ENCODE data around the gene ASXL1. TPM values are rescaled to one million over a fixed set of nuclear protein-coding genes. Genes with fewer than 3 reads are reported as not detected.

The ASXL1 gene
- total RNA-seq, 1 experiment from 2014 or later = 22.7 TPM

DNA sequence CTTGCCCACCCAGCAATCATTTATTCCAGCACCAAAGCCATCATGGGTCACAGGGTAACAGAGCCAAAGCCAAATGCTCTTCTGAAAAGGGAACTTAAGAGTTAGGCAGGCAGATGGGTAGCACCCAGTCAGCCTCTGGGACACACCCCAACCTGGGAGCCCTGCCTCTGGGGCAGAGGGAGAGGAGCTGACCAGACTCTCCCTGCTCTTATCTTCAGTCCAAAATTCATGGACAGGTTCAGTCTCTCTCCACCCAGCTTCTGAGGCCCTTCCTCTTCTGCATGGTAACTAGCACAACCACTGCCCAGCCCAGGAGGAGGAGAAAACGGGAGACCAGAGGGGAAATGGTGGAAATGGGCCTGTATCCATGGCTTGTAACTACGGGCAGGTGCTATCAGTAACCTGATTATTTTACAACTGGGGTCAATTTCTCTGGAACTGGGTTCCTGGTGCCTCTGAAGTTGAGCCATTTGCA is 121.6 kb downstream of the ASXL1 start:
- TF ChIP-seq JAZF1 (CRISPR knock-in tag; IDR thresholded peaks at IDR 0.05) = no peak
- DNase-seq (ENCODE audit: low spot score) (no peak), ATAC-seq (no peak)
- CTCF ChIA-PET = interaction anchor here (1.8 kb wide), 1 partner anchor 9 kb away, joined by 4 read pairs; no protein-coding TSS in a partner anchor
- peak overlapping the region; percentile 44 for H3K27ac Mint-ChIP-seq
- POLR2A ChIA-PET = no interaction called here
- 0 out of 2 replicates have a peak overlapping the region, but pooled peaks have one; percentile 2 for H3K4me3 Mint-ChIP-seq
- no peaks in the 10 kb centered on the region for H3K36me3 Mint-ChIP-seq
- H3K9me3 Mint-ChIP-seq = no peaks in the 10 kb centered on the region
- H3K27me3 Mint-ChIP-seq (ENCODE audit: low read depth) = no peaks in the 10 kb centered on the region
- peaks cover 61% of the 10 kb centered on the region for H3K4me1 Mint-ChIP-seq

DNA sequence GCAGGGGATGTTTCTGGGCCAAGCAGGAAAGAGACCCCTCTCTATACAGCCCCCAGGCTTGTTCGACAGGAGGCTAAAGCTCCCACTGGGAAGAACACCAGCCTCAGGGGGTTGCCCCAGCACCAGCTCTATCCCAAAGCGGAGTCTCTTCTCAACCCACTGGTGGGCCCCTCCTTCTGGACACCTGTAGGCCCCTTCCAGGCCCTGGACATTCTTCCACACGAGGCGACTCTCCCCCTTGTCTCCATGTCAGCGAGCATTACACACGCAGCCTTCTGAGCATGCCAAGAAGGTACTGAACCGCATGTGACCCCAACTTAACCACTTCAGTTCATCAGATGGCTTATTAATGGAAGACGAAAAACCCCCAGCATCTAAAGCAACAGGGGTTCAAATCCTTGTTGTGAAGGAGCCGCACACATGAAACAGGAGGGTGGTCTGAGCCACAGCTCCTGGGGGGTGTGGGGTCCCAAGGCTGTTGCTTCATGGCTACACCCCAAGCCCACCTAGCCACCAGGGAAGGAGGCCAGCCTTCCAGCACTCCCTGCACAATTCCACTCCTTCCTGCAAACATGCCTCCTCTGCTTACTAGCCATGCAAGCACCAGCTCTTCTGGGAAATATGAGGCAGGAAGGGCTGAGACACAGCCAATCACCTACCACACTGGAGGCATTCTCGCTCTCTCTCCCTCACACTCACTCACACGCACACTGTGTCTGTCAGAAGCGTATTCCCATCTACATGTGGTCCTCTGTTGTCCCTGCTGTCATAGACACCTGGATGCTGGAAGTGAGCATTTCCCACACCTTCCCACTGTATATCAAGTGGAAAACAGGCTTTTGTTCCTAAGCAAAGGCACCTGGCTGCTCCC is 122.5 kb downstream of the ASXL1 start:
- peaks cover 4% of the 10 kb centered on the region; the same call in 1 of the 2 replicates for H3K27me3 Mint-ChIP-seq (ENCODE audit: low read depth)
- ChIA-PET CTCF (interaction anchor here (0.6 to 1.8 kb wide), 5 partner anchors 10 to 42 kb away, joined by 3 to 4 read pairs (median 4); no protein-coding TSS in a partner anchor), POLR2A (interaction anchor here (1.4 kb wide), 1 partner anchor 122 kb away, joined by 4 read pairs; no protein-coding TSS in a partner anchor)
- no peak for ATAC-seq
- H3K4me1 Mint-ChIP-seq = peaks cover 60% of the 10 kb centered on the region
- H3K27ac Mint-ChIP-seq = no peak overlapping the region
- H3K36me3 Mint-ChIP-seq = no peaks in the 10 kb centered on the region
- TF ChIP-seq ESRRA (CRISPR knock-in tag; IDR thresholded peaks at IDR 0.05; ENCODE audit: borderline replicate concordance) (no peak), NR3C1 (CRISPR knock-in tag; conservative IDR thresholded peaks at IDR 0.05; ENCODE audit: low read depth) (no peak), ZNF219 (CRISPR knock-in tag; IDR thresholded peaks at IDR 0.05; ENCODE audit: borderline replicate concordance) (no peak), NR1H2 (CRISPR knock-in tag; IDR thresholded peaks at IDR 0.05) (no peak), ZBTB21 (CRISPR knock-in tag; IDR thresholded peaks at IDR 0.05; ENCODE audit: borderline replicate concordance) (no peak), OVOL2 (CRISPR knock-in tag; IDR thresholded peaks at IDR 0.05; ENCODE audit: borderline replicate concordance) (no peak), MXD4 (CRISPR knock-in tag; IDR thresholded peaks at IDR 0.05; ENCODE audit: borderline replicate concordance) (no peak), TEAD1 (CRISPR knock-in tag; IDR thresholded peaks at IDR 0.05) (no peak)
- TF ChIP-seq, protein P1, sequence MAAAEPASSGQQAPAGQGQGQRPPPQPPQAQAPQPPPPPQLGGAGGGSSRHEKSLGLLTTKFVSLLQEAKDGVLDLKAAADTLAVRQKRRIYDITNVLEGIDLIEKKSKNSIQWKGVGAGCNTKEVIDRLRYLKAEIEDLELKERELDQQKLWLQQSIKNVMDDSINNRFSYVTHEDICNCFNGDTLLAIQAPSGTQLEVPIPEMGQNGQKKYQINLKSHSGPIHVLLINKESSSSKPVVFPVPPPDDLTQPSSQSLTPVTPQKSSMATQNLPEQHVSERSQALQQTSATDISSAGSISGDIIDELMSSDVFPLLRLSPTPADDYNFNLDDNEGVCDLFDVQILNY (CRISPR knock-in tag; IDR thresholded peaks at IDR 0.05) = no peak
- TF ChIP-seq, protein P2, sequence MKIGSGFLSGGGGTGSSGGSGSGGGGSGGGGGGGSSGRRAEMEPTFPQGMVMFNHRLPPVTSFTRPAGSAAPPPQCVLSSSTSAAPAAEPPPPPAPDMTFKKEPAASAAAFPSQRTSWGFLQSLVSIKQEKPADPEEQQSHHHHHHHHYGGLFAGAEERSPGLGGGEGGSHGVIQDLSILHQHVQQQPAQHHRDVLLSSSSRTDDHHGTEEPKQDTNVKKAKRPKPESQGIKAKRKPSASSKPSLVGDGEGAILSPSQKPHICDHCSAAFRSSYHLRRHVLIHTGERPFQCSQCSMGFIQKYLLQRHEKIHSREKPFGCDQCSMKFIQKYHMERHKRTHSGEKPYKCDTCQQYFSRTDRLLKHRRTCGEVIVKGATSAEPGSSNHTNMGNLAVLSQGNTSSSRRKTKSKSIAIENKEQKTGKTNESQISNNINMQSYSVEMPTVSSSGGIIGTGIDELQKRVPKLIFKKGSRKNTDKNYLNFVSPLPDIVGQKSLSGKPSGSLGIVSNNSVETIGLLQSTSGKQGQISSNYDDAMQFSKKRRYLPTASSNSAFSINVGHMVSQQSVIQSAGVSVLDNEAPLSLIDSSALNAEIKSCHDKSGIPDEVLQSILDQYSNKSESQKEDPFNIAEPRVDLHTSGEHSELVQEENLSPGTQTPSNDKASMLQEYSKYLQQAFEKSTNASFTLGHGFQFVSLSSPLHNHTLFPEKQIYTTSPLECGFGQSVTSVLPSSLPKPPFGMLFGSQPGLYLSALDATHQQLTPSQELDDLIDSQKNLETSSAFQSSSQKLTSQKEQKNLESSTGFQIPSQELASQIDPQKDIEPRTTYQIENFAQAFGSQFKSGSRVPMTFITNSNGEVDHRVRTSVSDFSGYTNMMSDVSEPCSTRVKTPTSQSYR (CRISPR knock-in tag; IDR thresholded peaks at IDR 0.05) = no peak
- TF ChIP-seq, protein P3, sequence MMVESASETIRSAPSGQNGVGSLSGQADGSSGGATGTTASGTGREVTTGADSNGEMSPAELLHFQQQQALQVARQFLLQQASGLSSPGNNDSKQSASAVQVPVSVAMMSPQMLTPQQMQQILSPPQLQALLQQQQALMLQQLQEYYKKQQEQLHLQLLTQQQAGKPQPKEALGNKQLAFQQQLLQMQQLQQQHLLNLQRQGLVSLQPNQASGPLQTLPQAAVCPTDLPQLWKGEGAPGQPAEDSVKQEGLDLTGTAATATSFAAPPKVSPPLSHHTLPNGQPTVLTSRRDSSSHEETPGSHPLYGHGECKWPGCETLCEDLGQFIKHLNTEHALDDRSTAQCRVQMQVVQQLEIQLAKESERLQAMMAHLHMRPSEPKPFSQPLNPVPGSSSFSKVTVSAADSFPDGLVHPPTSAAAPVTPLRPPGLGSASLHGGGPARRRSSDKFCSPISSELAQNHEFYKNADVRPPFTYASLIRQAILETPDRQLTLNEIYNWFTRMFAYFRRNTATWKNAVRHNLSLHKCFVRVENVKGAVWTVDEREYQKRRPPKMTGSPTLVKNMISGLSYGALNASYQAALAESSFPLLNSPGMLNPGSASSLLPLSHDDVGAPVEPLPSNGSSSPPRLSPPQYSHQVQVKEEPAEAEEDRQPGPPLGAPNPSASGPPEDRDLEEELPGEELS (CRISPR knock-in tag; IDR thresholded peaks at IDR 0.05) = no peak
- TF ChIP-seq, protein P4, sequence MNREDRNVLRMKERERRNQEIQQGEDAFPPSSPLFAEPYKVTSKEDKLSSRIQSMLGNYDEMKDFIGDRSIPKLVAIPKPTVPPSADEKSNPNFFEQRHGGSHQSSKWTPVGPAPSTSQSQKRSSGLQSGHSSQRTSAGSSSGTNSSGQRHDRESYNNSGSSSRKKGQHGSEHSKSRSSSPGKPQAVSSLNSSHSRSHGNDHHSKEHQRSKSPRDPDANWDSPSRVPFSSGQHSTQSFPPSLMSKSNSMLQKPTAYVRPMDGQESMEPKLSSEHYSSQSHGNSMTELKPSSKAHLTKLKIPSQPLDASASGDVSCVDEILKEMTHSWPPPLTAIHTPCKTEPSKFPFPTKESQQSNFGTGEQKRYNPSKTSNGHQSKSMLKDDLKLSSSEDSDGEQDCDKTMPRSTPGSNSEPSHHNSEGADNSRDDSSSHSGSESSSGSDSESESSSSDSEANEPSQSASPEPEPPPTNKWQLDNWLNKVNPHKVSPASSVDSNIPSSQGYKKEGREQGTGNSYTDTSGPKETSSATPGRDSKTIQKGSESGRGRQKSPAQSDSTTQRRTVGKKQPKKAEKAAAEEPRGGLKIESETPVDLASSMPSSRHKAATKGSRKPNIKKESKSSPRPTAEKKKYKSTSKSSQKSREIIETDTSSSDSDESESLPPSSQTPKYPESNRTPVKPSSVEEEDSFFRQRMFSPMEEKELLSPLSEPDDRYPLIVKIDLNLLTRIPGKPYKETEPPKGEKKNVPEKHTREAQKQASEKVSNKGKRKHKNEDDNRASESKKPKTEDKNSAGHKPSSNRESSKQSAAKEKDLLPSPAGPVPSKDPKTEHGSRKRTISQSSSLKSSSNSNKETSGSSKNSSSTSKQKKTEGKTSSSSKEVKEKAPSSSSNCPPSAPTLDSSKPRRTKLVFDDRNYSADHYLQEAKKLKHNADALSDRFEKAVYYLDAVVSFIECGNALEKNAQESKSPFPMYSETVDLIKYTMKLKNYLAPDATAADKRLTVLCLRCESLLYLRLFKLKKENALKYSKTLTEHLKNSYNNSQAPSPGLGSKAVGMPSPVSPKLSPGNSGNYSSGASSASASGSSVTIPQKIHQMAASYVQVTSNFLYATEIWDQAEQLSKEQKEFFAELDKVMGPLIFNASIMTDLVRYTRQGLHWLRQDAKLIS (CRISPR knock-in tag; IDR thresholded peaks at IDR 0.05; ENCODE audit: borderline replicate concordance) = no peak
- TF ChIP-seq, protein P5, sequence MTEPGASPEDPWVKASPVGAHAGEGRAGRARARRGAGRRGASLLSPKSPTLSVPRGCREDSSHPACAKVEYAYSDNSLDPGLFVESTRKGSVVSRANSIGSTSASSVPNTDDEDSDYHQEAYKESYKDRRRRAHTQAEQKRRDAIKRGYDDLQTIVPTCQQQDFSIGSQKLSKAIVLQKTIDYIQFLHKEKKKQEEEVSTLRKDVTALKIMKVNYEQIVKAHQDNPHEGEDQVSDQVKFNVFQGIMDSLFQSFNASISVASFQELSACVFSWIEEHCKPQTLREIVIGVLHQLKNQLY (CRISPR knock-in tag; IDR thresholded peaks at IDR 0.05) = no peak
- TF ChIP-seq, protein P6, sequence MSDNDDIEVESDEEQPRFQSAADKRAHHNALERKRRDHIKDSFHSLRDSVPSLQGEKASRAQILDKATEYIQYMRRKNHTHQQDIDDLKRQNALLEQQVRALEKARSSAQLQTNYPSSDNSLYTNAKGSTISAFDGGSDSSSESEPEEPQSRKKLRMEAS (CRISPR knock-in tag; IDR thresholded peaks at IDR 0.05) = no peak
- TF ChIP-seq, protein P7, sequence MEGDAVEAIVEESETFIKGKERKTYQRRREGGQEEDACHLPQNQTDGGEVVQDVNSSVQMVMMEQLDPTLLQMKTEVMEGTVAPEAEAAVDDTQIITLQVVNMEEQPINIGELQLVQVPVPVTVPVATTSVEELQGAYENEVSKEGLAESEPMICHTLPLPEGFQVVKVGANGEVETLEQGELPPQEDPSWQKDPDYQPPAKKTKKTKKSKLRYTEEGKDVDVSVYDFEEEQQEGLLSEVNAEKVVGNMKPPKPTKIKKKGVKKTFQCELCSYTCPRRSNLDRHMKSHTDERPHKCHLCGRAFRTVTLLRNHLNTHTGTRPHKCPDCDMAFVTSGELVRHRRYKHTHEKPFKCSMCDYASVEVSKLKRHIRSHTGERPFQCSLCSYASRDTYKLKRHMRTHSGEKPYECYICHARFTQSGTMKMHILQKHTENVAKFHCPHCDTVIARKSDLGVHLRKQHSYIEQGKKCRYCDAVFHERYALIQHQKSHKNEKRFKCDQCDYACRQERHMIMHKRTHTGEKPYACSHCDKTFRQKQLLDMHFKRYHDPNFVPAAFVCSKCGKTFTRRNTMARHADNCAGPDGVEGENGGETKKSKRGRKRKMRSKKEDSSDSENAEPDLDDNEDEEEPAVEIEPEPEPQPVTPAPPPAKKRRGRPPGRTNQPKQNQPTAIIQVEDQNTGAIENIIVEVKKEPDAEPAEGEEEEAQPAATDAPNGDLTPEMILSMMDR (IDR thresholded peaks at IDR 0.05) = no peak
- peak overlapping the region; percentile 44 for H3K4me3 Mint-ChIP-seq
- DNase-seq (ENCODE audit: low spot score) = no peak
- H3K9me3 Mint-ChIP-seq = no peaks in the 10 kb centered on the region
